Left kidney (tissue), 2 donors: Measurements from ENCODE around the gene DHX38. TPM values are rescaled to one million over a fixed set of nuclear protein-coding genes. Genes with fewer than 3 reads are reported as not detected.

Source experiments
- DNase-seq: peaks from one replicate; pipeline ENCODE4 v3.0.0-alpha.2; 2013
- polyA plus RNA-seq: library from polyadenylated mRNA; unstranded; fragments of 120-200 nt; gene quantifications from one replicate; pipeline ENCODE4 v1.2.1, GENCODE V29; 2013; ENCODE audit not compliant: insufficient read length

DHX38 gene
- polyA plus RNA-seq, 1 donor: 80.0 TPM

DNA sequence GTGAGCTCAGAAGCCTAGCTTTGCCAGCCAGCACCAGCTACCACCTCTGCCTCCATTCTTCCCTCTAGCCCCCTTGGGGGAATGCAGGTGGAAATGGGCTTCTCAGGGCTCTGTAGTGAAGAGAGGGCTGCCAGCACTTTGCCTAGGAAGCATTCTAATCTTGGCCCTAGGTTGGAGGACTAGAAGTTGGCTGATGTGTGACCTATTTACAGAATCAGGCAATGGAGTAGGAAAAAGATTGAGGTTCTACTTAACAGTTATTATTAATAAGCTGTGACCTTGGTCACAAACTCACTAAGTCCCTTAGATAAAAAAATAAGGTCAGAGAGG is 19.9 kb downstream of the DHX38 start:
- DNase-seq: no peak

DNA sequence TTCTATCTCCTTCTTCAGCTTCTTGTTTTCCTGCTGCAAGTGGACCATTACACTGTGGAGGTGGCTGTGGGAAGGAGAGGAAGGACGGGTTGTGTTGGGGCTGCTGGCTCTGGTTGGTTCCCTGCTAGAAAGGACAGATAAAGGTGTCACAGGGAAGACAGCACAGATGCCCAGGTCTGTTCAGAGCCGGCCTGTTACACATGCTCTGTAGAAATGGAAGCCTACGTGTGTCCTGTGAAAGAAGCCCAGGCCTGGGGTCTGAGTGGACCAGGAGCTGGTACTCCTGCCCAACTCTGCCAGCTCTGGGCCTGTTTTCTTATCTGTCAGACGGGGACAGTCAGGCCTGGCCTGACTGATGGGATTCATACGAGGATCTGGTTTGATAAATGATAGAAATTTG is 26.4 kb downstream of the DHX38 start:
- no peak for DNase-seq

DNA sequence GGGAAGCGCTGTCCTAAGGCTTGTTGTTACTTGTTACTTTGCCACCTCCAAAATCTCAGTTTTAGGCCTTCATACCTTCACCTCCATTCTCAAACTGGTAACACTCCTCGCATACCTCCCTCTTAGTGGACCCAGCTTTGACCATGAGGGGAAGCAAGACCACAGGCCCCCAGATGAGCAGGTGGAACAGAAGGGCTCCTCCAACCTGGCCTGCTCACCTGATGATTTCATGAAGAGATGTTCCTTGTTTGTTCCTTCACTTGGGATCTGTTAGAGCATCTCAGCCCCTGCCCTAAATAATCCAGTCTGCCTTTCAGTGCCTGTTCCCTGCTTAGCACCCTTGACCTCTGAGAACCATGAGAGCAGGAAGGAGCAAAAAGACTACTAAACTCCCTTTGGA is 28.7 kb downstream of the DHX38 start:
- DNase-seq: no peak

- no peak for DNase-seq
These were observed 29.3 kb downstream of the DHX38 start for GRCh38 chr16:72122916-72123315.

GRCh38 chr16:72123426-72123825 is 29.8 kb downstream of the DHX38 start:
- no peak for DNase-seq

GRCh38 chr16:72124148-72124547 is 30.5 kb downstream of the DHX38 start:
- DNase-seq: no peak

DNA sequence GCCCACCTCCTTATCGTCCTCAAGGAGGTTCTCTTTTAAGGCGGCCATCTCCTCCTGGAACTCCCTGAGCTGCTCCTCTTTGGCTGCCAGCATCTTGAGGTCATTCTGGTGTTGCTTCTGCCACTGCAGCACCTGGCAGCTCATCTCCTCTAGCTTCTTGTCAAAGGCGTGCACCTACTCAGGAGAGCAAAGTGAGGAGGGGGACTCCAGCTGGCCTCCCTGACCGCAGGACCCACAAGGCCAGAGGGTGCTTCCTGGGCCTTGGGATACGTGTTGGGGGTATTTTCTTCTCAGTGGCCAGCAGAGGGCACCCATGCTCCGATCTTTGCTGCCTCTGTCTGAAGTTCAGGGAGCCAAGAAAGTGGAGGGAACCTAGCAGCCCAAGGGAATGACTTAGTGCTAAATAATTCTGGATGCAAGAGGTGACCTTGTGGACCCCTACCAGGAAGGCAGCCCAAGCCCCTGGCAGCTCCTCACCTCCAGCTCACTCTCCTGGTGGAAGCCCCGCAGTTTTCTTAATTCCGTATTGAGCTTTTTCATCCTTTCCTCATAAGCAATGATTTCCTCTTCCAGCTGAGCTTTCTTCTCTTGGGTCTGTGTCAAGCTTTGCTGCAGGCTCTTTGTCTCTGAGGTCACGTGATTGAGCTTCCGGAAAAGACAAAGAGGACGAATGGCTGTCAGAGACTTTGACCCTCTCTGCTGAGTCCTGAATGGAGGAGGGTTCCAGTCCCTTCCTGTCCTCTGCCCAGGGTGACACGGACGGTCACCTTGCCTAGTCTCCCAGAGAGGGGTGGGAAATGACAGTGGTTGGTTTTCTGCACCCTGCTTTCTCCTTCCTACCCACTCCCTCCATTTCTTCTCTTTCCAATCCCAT is 31.4 kb downstream of the DHX38 start:
- DNase-seq: peak; percentile 68

DNA sequence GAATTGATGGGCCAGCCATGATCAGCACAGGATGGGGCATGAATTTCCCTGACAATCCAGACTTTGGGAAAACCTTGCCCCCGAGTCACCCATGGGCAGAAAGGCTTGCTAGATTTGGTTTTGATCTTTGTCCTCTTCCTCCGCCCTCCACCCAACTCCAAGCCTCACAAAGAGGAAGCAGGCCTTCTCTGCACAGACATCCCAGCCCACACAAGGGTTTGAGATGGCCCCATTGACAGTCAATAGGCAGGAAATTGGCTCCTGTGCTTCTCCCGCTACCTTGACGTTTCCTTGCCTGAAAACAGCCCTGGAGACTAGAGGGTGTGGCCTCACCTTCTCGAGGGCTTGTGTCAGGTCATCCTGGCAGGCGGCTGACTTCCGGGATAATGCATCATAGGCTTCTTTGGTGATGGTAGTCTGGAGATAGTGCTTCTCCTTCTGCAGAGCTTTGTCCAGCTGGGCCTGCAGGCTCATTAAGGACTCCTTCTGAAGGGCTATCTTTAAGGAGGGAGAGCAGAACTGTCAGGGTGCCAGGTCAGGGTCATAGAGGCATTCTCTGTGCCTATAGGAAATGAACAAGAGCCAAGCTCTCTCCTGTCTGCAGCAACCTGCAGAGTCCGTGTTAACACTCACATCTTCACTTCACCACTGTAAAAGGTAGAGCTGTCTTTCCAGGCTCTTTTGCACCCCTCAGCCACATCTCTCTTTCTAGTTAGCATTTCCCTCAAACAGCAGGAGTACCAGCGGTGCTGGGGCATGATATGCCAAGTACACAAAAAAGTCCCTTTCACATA is 32.2 kb downstream of the DHX38 start:
- no peak for DNase-seq

DNA sequence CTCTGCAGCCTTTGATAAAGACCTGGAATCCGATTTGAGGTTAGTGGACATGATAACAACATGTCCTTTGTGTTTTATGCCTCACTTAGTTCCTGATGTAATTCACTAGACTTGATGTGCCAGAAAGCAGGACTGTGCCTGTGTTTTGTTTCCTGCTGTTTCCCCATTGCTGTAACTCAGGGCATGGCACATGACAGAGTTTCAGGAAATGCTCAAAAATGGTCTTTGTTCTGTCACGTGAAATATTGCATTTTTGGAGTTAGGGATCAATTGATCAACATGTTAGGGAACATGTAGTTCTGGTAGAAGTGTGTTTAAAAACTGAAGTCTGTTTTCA is 32.8 kb downstream of the DHX38 start:
- DNase-seq: no peak

GRCh38 chr16:72128701-72129100 is 35.1 kb downstream of the DHX38 start:
- DNase-seq: no peak

GRCh38 chr16:72129976-72130656 is 36.5 kb downstream of the DHX38 start:
- DNase-seq: no peak

DNA sequence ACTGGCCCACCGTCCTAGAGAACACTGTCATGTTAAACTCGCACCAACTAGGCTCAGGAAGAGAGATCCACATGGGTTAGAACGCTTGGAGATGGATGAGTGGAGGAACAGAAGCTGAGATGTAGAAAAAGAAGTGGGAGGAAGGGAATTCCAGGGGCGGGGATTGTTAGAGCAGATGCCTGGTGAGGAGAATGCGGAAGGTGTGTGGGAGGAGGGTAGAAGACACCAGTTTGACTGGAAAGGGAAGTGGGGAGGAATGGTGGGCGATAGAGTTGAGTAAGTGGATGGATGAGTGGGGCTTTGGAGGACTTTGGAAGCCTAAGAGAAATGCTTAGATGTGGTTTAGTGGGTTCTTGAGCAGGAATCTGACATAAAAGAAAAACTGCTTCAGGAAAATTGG is 37.4 kb downstream of the DHX38 start:
- no peak for DNase-seq

- DNase-seq: no peak
These were observed 39.1 kb downstream of the DHX38 start for GRCh38 chr16:72132726-72133125.

- no peak for DNase-seq
These were observed 40.9 kb downstream of the DHX38 start for GRCh38 chr16:72134507-72134906.

- no peak for DNase-seq
These were observed 43.9 kb downstream of the DHX38 start for GRCh38 chr16:72137380-72138063.

DNA sequence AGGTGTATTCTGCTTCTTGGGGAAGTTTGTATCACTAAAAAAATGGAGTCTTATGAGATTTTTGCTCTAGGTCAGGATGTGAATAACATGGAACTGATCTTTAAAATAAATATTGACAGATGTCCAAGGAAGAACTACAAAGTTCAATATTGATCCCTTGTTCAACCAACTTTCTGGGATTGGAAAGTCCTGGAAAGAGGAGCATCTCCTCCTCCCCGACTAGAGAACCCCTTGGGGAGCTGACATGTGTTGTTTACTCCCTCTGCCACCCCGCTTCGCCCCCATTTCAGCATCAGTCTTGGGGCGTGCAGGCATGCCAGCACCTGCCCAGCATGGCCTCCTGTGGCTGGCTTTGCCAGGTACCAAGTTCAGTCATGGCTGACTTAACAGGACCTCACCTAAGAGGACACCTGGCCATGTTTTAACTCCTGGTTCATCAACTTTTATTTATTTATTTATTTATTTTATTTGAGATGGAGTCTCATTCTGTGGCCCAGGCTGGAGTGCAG is 44.5 kb downstream of the DHX38 start:
- DNase-seq: no peak

DNA sequence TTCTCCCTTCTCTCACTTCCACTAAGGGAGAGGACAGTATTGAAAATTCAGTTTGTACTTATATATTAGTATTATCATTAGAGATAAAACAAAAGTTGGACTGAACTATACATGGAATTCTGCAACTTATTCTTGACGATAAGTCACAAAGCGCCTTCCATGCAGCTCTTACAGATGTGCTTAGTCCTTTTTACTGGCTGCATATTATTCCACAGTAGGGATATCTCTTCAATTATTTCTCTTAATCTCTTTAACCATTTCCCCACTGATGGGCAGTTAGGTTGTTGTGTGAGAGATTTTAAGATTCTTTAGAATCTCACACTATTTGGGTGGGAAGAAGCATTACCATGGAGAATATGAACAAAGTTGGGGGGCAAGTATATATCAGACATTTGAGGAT is 46.3 kb downstream of the DHX38 start:
- no peak for DNase-seq

DNA sequence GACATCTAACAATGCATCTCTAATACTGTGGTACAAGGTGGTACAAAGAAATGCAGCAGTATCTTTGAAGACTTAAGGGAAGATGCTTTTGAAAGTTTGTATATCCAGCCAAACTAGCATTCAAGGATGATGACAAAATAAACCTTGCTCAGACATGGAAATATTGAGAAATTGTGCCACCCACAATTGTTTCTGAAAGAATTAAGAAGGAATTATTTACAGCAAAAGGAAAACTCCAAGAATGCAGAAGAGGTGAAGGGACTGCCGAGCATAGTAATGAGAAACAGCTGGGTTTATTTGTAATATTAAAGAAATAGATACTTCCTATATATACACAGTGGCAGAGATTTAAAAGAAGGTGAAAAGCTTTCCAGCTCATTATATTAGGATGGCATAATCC is 48.8 kb downstream of the DHX38 start:
- no peak for DNase-seq

DNA sequence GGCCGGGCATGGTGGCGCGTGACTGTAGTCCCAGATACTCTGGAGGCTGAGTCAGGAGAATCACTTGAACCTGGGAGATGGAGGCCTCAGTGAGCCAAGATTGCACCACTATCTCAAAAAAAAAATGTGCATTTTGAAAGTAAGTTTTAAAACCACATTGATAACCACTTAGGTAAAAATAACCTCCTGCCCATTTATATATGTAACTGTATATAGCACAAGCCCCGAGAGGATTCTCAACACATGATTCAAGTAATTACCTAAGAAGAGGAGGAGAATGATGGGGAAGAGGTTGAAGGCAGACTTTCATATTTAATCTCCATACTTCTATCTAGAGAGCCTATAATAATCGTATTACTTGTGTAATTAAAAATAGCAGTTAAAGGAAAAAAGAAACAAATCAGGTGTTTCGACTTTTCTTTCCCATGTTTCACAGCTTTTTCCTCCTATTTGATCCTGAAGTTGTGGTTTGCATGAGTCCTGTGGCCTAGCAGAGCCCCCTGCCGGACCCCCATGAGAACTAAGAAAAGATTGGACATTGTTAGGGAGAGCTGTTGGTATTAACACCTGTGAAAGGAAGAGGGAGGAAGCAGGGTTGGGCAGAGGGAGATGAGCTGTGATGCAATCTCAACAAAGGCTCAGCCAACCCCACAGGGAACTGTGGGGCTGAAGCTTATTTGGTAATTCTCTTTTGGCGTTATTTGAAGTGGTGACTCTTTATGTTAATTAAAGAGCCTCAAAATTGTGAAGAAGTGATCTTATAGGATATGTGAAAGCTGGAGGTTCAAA is 56.2 kb downstream of the DHX38 start:
- DNase-seq: no peak

GRCh38 chr16:72159386-72159785 is 65.7 kb downstream of the DHX38 start:
- DNase-seq: no peak

GRCh38 chr16:72159801-72160200 is 66.2 kb downstream of the DHX38 start:
- no peak for DNase-seq
